ENCODE results near the gene TAS1R2.

TAS1R2 gene

DNA sequence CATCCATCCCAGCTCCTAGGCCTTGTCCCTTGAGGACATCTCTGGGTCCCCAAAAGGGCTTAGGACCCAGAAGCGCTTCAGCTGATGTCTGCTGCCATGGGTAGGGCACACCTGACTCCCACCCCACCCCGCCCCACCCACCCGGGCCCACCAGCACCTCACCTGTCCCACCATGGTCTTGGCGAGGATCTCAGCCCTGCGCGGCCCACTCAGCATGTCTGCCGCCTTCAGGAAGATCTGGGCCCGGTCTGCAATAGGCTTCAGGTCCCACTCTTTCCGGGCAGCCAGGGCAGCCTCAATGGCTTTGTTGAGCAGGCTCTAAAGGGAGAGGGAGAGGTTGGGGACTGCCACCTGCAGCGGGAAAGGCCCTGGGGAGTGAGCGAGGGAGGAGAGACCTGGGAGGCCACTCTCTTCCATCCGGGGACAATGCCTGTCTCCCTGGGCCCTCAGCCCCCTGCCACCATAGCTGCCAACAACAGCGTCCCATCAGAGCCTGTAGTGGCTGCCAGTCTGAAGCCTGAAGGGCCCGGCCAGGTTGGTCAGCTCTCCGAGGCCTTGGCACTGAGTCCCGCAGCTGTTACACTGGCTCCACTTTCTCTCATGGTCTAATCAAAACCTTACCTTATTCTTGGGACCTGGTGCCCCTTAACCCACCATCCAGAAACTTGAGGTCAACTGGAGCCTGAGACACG lies 26.0 kb upstream of the TAS1R2 start:
- Histone ChIP-seq H3K4me3 (replicated peaks; ENCODE audit: low read depth, low read length) (no peak overlapping the region), H3K27me3 (replicated peaks; ENCODE audit: control insufficient read depth, insufficient read depth, low read length) (no peaks in the 10 kb centered on the region), H3K36me3 (ENCODE audit: control insufficient read depth, insufficient read depth, low read length) (peaks cover 12% of the 10 kb centered on the region)
- TF ChIP-seq, protein P1, sequence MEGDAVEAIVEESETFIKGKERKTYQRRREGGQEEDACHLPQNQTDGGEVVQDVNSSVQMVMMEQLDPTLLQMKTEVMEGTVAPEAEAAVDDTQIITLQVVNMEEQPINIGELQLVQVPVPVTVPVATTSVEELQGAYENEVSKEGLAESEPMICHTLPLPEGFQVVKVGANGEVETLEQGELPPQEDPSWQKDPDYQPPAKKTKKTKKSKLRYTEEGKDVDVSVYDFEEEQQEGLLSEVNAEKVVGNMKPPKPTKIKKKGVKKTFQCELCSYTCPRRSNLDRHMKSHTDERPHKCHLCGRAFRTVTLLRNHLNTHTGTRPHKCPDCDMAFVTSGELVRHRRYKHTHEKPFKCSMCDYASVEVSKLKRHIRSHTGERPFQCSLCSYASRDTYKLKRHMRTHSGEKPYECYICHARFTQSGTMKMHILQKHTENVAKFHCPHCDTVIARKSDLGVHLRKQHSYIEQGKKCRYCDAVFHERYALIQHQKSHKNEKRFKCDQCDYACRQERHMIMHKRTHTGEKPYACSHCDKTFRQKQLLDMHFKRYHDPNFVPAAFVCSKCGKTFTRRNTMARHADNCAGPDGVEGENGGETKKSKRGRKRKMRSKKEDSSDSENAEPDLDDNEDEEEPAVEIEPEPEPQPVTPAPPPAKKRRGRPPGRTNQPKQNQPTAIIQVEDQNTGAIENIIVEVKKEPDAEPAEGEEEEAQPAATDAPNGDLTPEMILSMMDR (IDR thresholded peaks at IDR 0.05; ENCODE audit: insufficient read depth, low read length, poor library complexity, severe bottlenecking) = no peak
- DNase-seq (ENCODE audit: extremely low read depth, insufficient read length) = no peak

GRCh38 chr1:18884727-18885126 lies 25.3 kb upstream of the TAS1R2 start:
- TF ChIP-seq, protein P1 (IDR thresholded peaks at IDR 0.05; ENCODE audit: insufficient read depth, low read length, poor library complexity, severe bottlenecking) = no peak
- no peak for DNase-seq (ENCODE audit: extremely low read depth, insufficient read length)
- Histone ChIP-seq H3K36me3 (ENCODE audit: control insufficient read depth, insufficient read depth, low read length) (peaks cover 12% of the 10 kb centered on the region), H3K27me3 (replicated peaks; ENCODE audit: control insufficient read depth, insufficient read depth, low read length) (no peaks in the 10 kb centered on the region), H3K4me3 (replicated peaks; ENCODE audit: low read depth, low read length) (no peak overlapping the region)

DNA sequence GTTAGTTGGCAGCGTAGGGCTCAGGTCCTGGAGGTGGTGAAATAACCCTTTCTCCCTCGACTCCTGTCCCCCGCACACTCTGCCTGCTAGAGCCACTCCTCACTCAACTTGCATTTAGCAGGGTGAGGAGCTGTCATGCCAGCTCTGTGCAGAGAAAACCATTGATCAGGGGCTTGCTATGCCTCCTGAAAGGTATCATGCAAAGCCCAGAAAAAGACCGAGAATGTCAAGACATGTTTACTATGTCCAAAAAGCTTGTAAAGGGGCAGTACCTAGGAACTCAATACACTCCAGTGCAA lies 24.9 kb upstream of the TAS1R2 start:
- TF ChIP-seq, protein P1 (IDR thresholded peaks at IDR 0.05; ENCODE audit: insufficient read depth, low read length, poor library complexity, severe bottlenecking) = no peak

GRCh38 chr1:18883636-18884418 lies 24.4 kb upstream of the TAS1R2 start:
- Histone ChIP-seq H3K36me3 (ENCODE audit: control insufficient read depth, insufficient read depth, low read length) (peaks cover 12% of the 10 kb centered on the region), H3K27me3 (replicated peaks; ENCODE audit: control insufficient read depth, insufficient read depth, low read length) (no peaks in the 10 kb centered on the region), H3K4me3 (replicated peaks; ENCODE audit: low read depth, low read length) (no peak overlapping the region)
- DNase-seq (ENCODE audit: extremely low read depth, insufficient read length) = peak; percentile 35
- TF ChIP-seq, protein P1 (IDR thresholded peaks at IDR 0.05; ENCODE audit: insufficient read depth, low read length, poor library complexity, severe bottlenecking) = peak; percentile 93

More for the DNA sequence above, 24.9 kb upstream of the TAS1R2 start:
- Histone ChIP-seq H3K36me3 (ENCODE audit: control insufficient read depth, insufficient read depth, low read length) (peaks cover 12% of the 10 kb centered on the region), H3K4me3 (replicated peaks; ENCODE audit: low read depth, low read length) (no peak overlapping the region), H3K27me3 (replicated peaks; ENCODE audit: control insufficient read depth, insufficient read depth, low read length) (no peaks in the 10 kb centered on the region)
- no peak for DNase-seq (ENCODE audit: extremely low read depth, insufficient read length)

DNA sequence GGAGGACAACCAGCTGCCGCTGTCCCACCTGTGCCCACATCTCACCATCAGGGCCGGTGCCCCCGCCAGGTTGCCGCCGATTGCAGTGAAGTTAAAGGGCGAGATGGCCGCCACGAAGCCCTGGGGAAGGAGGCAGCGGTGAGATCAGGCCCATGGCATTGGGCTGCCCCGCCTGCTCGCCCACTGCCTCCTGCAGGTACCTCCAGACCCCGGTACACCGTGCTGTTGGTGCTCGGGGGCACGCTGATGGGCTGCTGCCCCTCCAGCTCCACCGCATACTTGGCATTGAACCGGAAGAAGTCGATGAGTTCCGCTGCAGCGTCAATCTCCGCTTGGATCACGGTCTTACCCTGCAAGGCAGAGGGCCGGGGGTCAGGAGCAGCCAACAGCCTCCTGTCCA lies 23.6 kb upstream of the TAS1R2 start:
- TF ChIP-seq, protein P1 (IDR thresholded peaks at IDR 0.05; ENCODE audit: insufficient read depth, low read length, poor library complexity, severe bottlenecking) = no peak
- no peak for DNase-seq (ENCODE audit: extremely low read depth, insufficient read length)
- H3K36me3 ChIP-seq (ENCODE audit: control insufficient read depth, insufficient read depth, low read length) = peaks cover 10% of the 10 kb centered on the region
- H3K27me3 ChIP-seq (replicated peaks; ENCODE audit: control insufficient read depth, insufficient read depth, low read length) = no peaks in the 10 kb centered on the region
- H3K4me3 ChIP-seq (replicated peaks; ENCODE audit: low read depth, low read length) = no peak overlapping the region

Measured in GM06990 (cell line).